AG10803 (cell line): Measurements from ENCODE around the gene RCBTB2.

Experiments
- DNase-seq: peaks from one replicate; pipeline ENCODE4 v3.0.0; 2010; ENCODE audit warnings: low read depth
- H3K4me3 ChIP-seq: 2 replicates; pipeline ENCODE4 v1.5.1; 2011; ENCODE audit warnings: mild to moderate bottlenecking, low read length, control low read depth
- CTCF ChIP-seq: conservative IDR thresholded peaks from 2 replicates; pipeline ENCODE4 v1.5.1; 2011; ENCODE audit warnings: mild to moderate bottlenecking, low read length, control low read depth, inconsistent platforms

RCBTB2 gene

GRCh38 chr13:48526286-48526685 is 6.6 kb downstream of the RCBTB2 start:
- no peak for TF ChIP-seq CTCF
- H3K4me3 ChIP-seq: no peak overlapping the region
- no peak for DNase-seq

DNA sequence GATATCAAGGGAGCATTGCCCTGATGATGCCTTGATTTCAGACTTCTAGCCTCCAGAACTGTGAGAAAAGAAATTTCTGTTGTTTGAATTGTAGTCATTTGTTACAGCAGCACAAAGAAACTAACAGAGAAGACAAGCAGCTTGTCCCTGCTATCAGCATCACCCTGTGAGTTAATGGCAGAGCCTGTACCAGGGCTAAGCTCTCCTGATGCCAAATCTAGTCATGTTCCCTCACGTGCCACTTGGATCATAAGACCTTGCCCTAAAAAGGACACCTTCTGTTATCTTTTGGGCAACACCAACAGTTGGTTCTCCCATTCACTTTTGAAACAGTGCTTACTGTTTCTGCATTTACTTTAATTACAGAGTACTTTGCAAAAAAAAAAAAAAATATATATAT is 14.8 kb downstream of the RCBTB2 start:
- DNase-seq: no peak
- TF ChIP-seq CTCF: no peak
- H3K4me3 ChIP-seq: no peak overlapping the region

DNA sequence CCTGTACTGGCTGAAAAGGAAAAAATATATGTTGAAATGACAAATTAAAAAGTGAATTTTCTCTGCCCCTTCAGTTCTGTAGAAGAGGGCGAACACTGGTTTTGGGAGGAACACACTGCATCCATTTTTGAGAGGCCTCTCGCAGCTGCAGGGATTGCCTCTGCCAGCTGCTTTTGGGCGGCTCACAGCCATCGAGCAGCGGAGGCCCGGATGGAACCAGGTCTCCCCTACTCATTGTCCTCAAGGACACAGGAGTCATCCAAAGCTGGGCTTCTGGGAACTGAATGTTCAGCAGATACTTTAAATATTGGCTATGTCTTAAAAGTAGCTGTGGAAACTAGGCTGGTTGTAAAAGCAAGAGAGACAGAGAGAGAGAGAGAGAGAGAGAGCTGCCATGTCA is 17.1 kb downstream of the RCBTB2 start:
- TF ChIP-seq CTCF: no peak
- H3K4me3 ChIP-seq: no peak overlapping the region
- DNase-seq: no peak

DNA sequence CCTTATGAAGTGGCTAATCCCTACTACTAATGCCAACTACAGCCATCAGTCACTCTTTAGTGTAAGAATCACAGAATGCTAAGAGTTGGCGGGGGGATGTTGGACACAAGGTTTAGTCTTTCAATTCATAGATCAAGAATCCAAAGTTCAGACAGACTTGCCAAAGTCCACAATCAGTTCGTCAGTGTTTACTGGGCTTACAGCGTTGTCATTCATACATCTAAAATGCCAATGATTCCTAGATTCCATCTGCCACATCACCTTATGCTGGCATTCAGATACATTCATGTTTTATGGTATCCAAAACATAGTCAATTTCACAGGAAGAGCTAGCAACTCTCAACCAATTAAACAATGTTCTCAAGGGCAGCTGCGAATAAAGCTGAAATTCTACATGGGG is 18.1 kb downstream of the RCBTB2 start:
- DNase-seq: no peak
- H3K4me3 ChIP-seq: no peak overlapping the region
- TF ChIP-seq CTCF: no peak

- no peak for TF ChIP-seq CTCF
- no peak for DNase-seq
- H3K4me3 ChIP-seq: no peak overlapping the region
Measured at GRCh38 chr13:48511621-48512230, 21.2 kb downstream of the RCBTB2 start.

GRCh38 chr13:48510698-48511097 is 22.2 kb downstream of the RCBTB2 start:
- no peak for TF ChIP-seq CTCF
- no peak for DNase-seq
- no peak overlapping the region for H3K4me3 ChIP-seq

GRCh38 chr13:48508011-48508410 is 24.9 kb downstream of the RCBTB2 start:
- DNase-seq: no peak
- TF ChIP-seq CTCF: no peak
- no peak overlapping the region for H3K4me3 ChIP-seq
